HEK293T (cell line): ENCODE data around the gene AKR1B15.

ENCODE experiments used
- SP1 ChIP-seq: fragments of 450-650 bp; IDR thresholded peaks from 2 replicates; pipeline ENCODE4 v1.6.1; 2017
- TF ChIP-seq, protein P1 (sequence below): fragments of 450-650 bp; IDR thresholded peaks from 2 replicates; pipeline ENCODE4 v1.6.1; 2016

DNA sequence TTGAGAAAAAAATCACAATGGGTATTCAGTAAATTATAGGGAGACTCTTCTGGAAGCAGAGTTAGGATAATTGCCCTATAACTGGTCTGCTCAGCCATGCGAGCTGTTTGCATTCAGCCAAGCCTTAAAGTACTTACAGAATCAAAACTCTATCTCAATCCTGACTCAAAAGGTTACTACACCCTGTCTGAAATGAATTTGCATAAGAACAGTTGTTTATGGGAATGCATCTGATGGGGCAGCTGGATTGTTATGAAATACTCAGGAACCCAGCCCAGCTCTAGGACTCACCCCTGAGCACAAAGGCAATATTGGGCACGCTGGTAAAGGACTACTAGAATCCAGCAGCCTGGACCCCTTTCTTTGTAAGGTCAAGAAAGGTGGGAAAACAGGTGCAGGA lies 38.8 kb downstream of the AKR1B15 start:
- TF ChIP-seq SP1, result no peak
- TF ChIP-seq, protein P1, sequence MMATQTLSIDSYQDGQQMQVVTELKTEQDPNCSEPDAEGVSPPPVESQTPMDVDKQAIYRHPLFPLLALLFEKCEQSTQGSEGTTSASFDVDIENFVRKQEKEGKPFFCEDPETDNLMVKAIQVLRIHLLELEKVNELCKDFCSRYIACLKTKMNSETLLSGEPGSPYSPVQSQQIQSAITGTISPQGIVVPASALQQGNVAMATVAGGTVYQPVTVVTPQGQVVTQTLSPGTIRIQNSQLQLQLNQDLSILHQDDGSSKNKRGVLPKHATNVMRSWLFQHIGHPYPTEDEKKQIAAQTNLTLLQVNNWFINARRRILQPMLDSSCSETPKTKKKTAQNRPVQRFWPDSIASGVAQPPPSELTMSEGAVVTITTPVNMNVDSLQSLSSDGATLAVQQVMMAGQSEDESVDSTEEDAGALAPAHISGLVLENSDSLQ, result no peak
